B cell (primary cell): Measurements from ENCODE around the gene ZNF429. TPM values are rescaled to one million over a fixed set of nuclear protein-coding genes. Genes with fewer than 3 reads are reported as not detected.

Experiments used
- ATAC-seq: fragments of 200-7000 bp; cut with Tn5 transposase; one replicate; pipeline ENCODE4 v1.10.0; 2021; ENCODE audit warnings: low read depth, mild to moderate bottlenecking, moderate number of reproducible peaks, moderate library complexity
- CTCF ChIA-PET: fragments of 350-600 bp; sonication (Branson Sonifier 250); formaldehyde crosslinking; loops from one replicate; lab custom pipeline; 2021; ENCODE audit warnings: antibody characterized with exemption, inconsistent platforms; lab: Charles Lee
- POLR2A ChIA-PET: fragments of 350-600 bp; sonication (Branson Sonifier 250); formaldehyde crosslinking; loops from one replicate; lab custom pipeline; 2021; ENCODE audit warnings: antibody characterized with exemption; lab: Charles Lee
- DNase-seq: peaks from one replicate; pipeline ENCODE4 v3.0.0; 2013
- H2AFZ ChIP-seq: 2 replicates; pipeline ENCODE4 v1.6.1; 2012; ENCODE audit warnings: mild to moderate bottlenecking, low read depth, low read length; ENCODE audit not compliant: insufficient read depth, poor library complexity, severe bottlenecking
- H3K27ac ChIP-seq, 2 donors: 1 replicate in 1 of 2; 2 replicates in 1 of 2; pipeline ENCODE4 v1.5.1; 2012 to 2013; ENCODE audit warnings: low read length in 2 of 2, mild to moderate bottlenecking in 2 of 2, moderate library complexity in 1 of 2
- H3K27me3 ChIP-seq, 4 experiments: fragments of 200-600 bp in 1 of 4; sonication (generic) in 1 of 4; replicated peaks in 1 of 4; 1 replicate in 2 of 4; 2 replicates in 2 of 4; pipeline versions ENCODE4 v1.6.1 to v1.7.0; 2013 to 2016; ENCODE audit warnings: low read length in 3 of 4, mild to moderate bottlenecking in 2 of 4, mixed read lengths in 1 of 4, moderate library complexity in 1 of 4; ENCODE audit not compliant: insufficient read depth in 4 of 4, control insufficient read depth in 3 of 4; ENCODE audit errors: control extremely low read depth in 1 of 4
- H3K36me3 ChIP-seq, 2 experiments: replicated peaks in 1 of 2; 1 replicate in 1 of 2; 2 replicates in 1 of 2; pipeline versions ENCODE4 v1.6.1 to v1.7.1; 2013; ENCODE audit warnings: low read length in 1 of 2; ENCODE audit not compliant: insufficient read depth in 2 of 2, control insufficient read depth in 1 of 2; ENCODE audit errors: control extremely low read depth in 1 of 2, extremely low read depth in 1 of 2
- H3K4me1 ChIP-seq, 2 donors: fragments of 200-600 bp in 1 of 2; sonication (generic) in 1 of 2; 1 replicate in 1 of 2; 2 replicates in 1 of 2; pipeline versions ENCODE4 v1.5.1 to v1.6.1; 2013 to 2017; ENCODE audit warnings: low read length in 2 of 2; ENCODE audit not compliant: control insufficient read depth in 2 of 2, insufficient read depth in 2 of 2
- H3K4me2 ChIP-seq: replicated peaks from 2 replicates; pipeline ENCODE3; 2012; ENCODE audit warnings: mild to moderate bottlenecking, low read depth, low read length; ENCODE audit not compliant: poor library complexity, severe bottlenecking
- H3K4me3 ChIP-seq, 5 experiments: fragments of 200-600 bp in 1 of 5; sonication (generic) in 1 of 5; 1 replicate in 3 of 5; 2 replicates in 2 of 5; pipeline versions ENCODE4 v1.5.1 to v1.7.0; 2011 to 2016; ENCODE audit warnings: low read length in 4 of 5, mild to moderate bottlenecking in 4 of 5, low read depth in 2 of 5, control low read depth in 1 of 5, moderate library complexity in 1 of 5; ENCODE audit not compliant: insufficient read depth in 1 of 5; ENCODE audit errors: control extremely low read depth in 1 of 5, extremely low read depth in 1 of 5
- H3K79me2 ChIP-seq: fragments of 200-600 bp; sonication (generic); one replicate; pipeline ENCODE4 v1.6.0; 2016; ENCODE audit warnings: low read length; ENCODE audit not compliant: control insufficient read depth, insufficient read depth
- H3K9ac ChIP-seq: fragments of 200-600 bp; sonication (generic); 2 replicates; pipeline ENCODE4 v1.6.1; 2017; ENCODE audit warnings: mild to moderate bottlenecking, low read length, moderate library complexity
- H3K9me3 ChIP-seq, 3 donors: one replicate each; pipeline versions ENCODE4 v1.6.1 to v1.7.1; 2013; ENCODE audit warnings: low read length in 2 of 3; ENCODE audit not compliant: control insufficient read depth in 2 of 3, insufficient read depth in 1 of 3; ENCODE audit errors: control extremely low read depth in 1 of 3
- H4K20me1 ChIP-seq: 2 replicates; pipeline ENCODE4 v1.6.0; 2012; ENCODE audit warnings: mild to moderate bottlenecking, low read length; ENCODE audit not compliant: insufficient read depth, control insufficient read depth, poor library complexity, severe bottlenecking
- H3K27ac Mint-ChIP-seq: one replicate; pipeline ENCODE4 v1.8.0; 2021; ENCODE audit warnings: mixed read lengths
- H3K27me3 Mint-ChIP-seq: one replicate; pipeline ENCODE4 v1.8.0; 2021; ENCODE audit warnings: mixed read lengths
- H3K4me1 Mint-ChIP-seq: one replicate; pipeline ENCODE4 v1.8.0; 2021; ENCODE audit warnings: mixed read lengths
- H3K4me3 Mint-ChIP-seq: one replicate; pipeline ENCODE4 v1.8.0; 2021; ENCODE audit warnings: mixed read lengths
- H3K9me3 Mint-ChIP-seq: one replicate; pipeline ENCODE4 v1.8.0; 2022; ENCODE audit warnings: mixed read lengths; ENCODE audit not compliant: insufficient read depth
- EZH2 ChIP-seq: IDR thresholded peaks from 2 replicates; pipeline ENCODE4 v1.6.1; 2012; ENCODE audit warnings: borderline replicate concordance, low read depth, mild to moderate bottlenecking, moderate library complexity, low read length; ENCODE audit not compliant: insufficient read depth, poor library complexity, severe bottlenecking
- WGBS: methylation state at CpG from one replicate; pipeline ENCODE4 v1.1.5; 2013; ENCODE audit warnings: missing lambda C conversion rate; ENCODE audit not compliant: insufficient coverage; 5-methylcytosine and 5-hydroxymethylcytosine counted together
- intact Hi-C: fragments of 100-400 bp; cut with micrococcal nuclease; formaldehyde crosslinking; loops from one replicate; pipeline ENCODE4 v1.10.0; 2022
- polyA plus RNA-seq: library from polyadenylated mRNA; depleted of rRNA; stranded (reverse); fragments of >200 nt; gene quantifications from 2 replicates; pipeline ENCODE4 v1.2.3, GENCODE V29; 2012
- total RNA-seq, 2 donors: library from RNA; stranded (reverse); fragments of 120-200 nt in 1 of 2; gene quantifications; 1 replicate in 1 of 2; 2 replicates in 1 of 2; pipeline versions ENCODE4 v1.2.3 to v1.2.4, GENCODE V29; 2013 to 2022
- TF ChIP-seq, protein P1 (sequence below): fragments of 200-600 bp; IDR thresholded peaks from one replicate; pipeline ENCODE4 v1.8.0; 2022; ENCODE audit warnings: antibody characterized with exemption, mild to moderate bottlenecking

Gene ZNF429
- total and polyA plus RNA-seq, 2 donors (not counting 1 experiment from before 2014, with no cell fraction given) = 15.8 to 23.2 TPM

- Histone ChIP-seq H3K4me2 (peak overlapping the region; percentile 74), H3K36me3 (no peaks in the 10 kb centered on the region), H3K27ac (no peak overlapping the region), H3K9ac (no peak overlapping the region), H3K4me3 (peak overlapping the region in 1 of 5 experiments; percentile 43), H3K4me1 (peaks cover 0 to 7% of the 10 kb centered on the region in 2 donors), H2AFZ (peak overlapping the region; percentile 54), H3K79me2 (no peaks in the 10 kb centered on the region), H4K20me1 (no peaks in the 10 kb centered on the region), H3K27me3 (peaks cover 0 to 13% (median 4%) of the 10 kb centered on the region in 4 experiments), H3K9me3 (peaks cover 0 to 66% (median 0%) of the 10 kb centered on the region in 3 donors)
- WGBS = 82% methylated on average over 11 of the region's 12 CpGs
- DNase-seq (no peak), ATAC-seq (no peak)
- intact Hi-C loops = no loop called here
- CTCF ChIA-PET = no interaction called here
- TF ChIP-seq EZH2 = no peak
- TF ChIP-seq, protein P1, sequence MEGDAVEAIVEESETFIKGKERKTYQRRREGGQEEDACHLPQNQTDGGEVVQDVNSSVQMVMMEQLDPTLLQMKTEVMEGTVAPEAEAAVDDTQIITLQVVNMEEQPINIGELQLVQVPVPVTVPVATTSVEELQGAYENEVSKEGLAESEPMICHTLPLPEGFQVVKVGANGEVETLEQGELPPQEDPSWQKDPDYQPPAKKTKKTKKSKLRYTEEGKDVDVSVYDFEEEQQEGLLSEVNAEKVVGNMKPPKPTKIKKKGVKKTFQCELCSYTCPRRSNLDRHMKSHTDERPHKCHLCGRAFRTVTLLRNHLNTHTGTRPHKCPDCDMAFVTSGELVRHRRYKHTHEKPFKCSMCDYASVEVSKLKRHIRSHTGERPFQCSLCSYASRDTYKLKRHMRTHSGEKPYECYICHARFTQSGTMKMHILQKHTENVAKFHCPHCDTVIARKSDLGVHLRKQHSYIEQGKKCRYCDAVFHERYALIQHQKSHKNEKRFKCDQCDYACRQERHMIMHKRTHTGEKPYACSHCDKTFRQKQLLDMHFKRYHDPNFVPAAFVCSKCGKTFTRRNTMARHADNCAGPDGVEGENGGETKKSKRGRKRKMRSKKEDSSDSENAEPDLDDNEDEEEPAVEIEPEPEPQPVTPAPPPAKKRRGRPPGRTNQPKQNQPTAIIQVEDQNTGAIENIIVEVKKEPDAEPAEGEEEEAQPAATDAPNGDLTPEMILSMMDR = no peak
- Mint-ChIP-seq H3K9me3 (no peaks in the 10 kb centered on the region), H3K27me3 (peaks cover 22% of the 10 kb centered on the region), H3K4me3 (peak overlapping the region; percentile 73), H3K27ac (no peak overlapping the region), H3K4me1 (peaks cover 4% of the 10 kb centered on the region)
- POLR2A ChIA-PET = no interaction called here
These were observed 81.7 kb downstream of the ZNF429 start for GRCh38 chr19:21587117-21587461.

- Mint-ChIP-seq H3K27me3 (peaks cover 22% of the 10 kb centered on the region), H3K9me3 (no peaks in the 10 kb centered on the region), H3K4me1 (peaks cover 4% of the 10 kb centered on the region), H3K27ac (no peak overlapping the region), H3K4me3 (no peak overlapping the region)
- Histone ChIP-seq H3K4me3 (no peak overlapping the region), H3K79me2 (no peaks in the 10 kb centered on the region), H3K27ac (no peak overlapping the region), H4K20me1 (no peaks in the 10 kb centered on the region), H2AFZ (no peak overlapping the region), H3K27me3 (peaks cover 0 to 13% (median 4%) of the 10 kb centered on the region in 4 experiments), H3K36me3 (no peaks in the 10 kb centered on the region), H3K4me1 (peaks cover 0 to 7% of the 10 kb centered on the region in 2 donors), H3K9ac (no peak overlapping the region), H3K9me3 (peaks cover 0 to 64% (median 0%) of the 10 kb centered on the region in 3 donors), H3K4me2 (no peak overlapping the region)
- intact Hi-C loops = no loop called here
- TF ChIP-seq, protein P1 = no peak
- no peak for TF ChIP-seq EZH2
- ChIA-PET POLR2A (no interaction called here), CTCF (no interaction called here)
- DNase-seq (no peak), ATAC-seq (no peak)
- 100% methylated on average over 2 of the region's 5 CpGs for WGBS
These were observed 82.1 kb downstream of the ZNF429 start for GRCh38 chr19:21587549-21587948.
